KMS-11 (cell line): ENCODE measurements around the gene GABBR2.

ENCODE experiments used
- H2AFZ ChIP-seq: fragments of 200-600 bp; sonication (generic); 2 replicates; pipeline ENCODE4 v1.6.1; 2016; ENCODE audit warnings: antibody characterized with exemption, mixed run types, low read depth
- H3K27ac ChIP-seq: fragments of 200-600 bp; sonication (generic); 2 replicates; pipeline ENCODE4 v1.6.1; 2016; ENCODE audit warnings: mild to moderate bottlenecking, mixed run types
- H3K27me3 ChIP-seq: fragments of 200-600 bp; sonication (generic); 2 replicates; pipeline ENCODE4 v1.6.1; 2017; ENCODE audit warnings: mild to moderate bottlenecking, low read depth, mixed run types, moderate library complexity; ENCODE audit not compliant: insufficient read depth
- H3K36me3 ChIP-seq: fragments of 200-600 bp; sonication (generic); 2 replicates; pipeline ENCODE4 v1.6.1; 2017; ENCODE audit warnings: mild to moderate bottlenecking, mixed run types; ENCODE audit not compliant: insufficient read depth
- H3K4me1 ChIP-seq: fragments of 200-600 bp; sonication (generic); 2 replicates; pipeline ENCODE4 v1.6.1; 2016; ENCODE audit warnings: mild to moderate bottlenecking, low read depth, mixed run types; ENCODE audit not compliant: poor library complexity, severe bottlenecking
- H3K4me2 ChIP-seq: fragments of 200-600 bp; sonication (generic); 2 replicates; pipeline ENCODE4 v1.7.0; 2016; ENCODE audit warnings: mild to moderate bottlenecking, mixed run types
- H3K4me3 ChIP-seq: fragments of 200-600 bp; sonication (generic); IDR thresholded peaks from 2 replicates; pipeline ENCODE4 v1.6.1; 2017; ENCODE audit warnings: low read depth, low read length, mixed read lengths; ENCODE audit not compliant: insufficient read depth
- H3K79me2 ChIP-seq: fragments of 200-600 bp; sonication (generic); 2 replicates; pipeline ENCODE4 v1.6.1; 2016; ENCODE audit warnings: low read depth, mixed run types; ENCODE audit not compliant: insufficient read depth
- H3K9ac ChIP-seq: fragments of 200-600 bp; sonication (generic); 2 replicates; pipeline ENCODE4 v1.6.1; 2016; ENCODE audit warnings: mild to moderate bottlenecking, mixed run types
- H4K20me1 ChIP-seq: fragments of 200-600 bp; sonication (generic); 2 replicates; pipeline ENCODE4 v1.6.1; 2016; ENCODE audit warnings: mild to moderate bottlenecking, mixed run types; ENCODE audit not compliant: insufficient read depth
- TF ChIP-seq, protein P1 (sequence below): fragments of 200-600 bp; sonication (generic); conservative IDR thresholded peaks from 2 replicates; pipeline ENCODE4 v1.6.1; 2017; ENCODE audit warnings: low read depth, mild to moderate bottlenecking, antibody characterized with exemption, low read length, moderate library complexity, mixed read lengths

GABBR2 gene

DNA sequence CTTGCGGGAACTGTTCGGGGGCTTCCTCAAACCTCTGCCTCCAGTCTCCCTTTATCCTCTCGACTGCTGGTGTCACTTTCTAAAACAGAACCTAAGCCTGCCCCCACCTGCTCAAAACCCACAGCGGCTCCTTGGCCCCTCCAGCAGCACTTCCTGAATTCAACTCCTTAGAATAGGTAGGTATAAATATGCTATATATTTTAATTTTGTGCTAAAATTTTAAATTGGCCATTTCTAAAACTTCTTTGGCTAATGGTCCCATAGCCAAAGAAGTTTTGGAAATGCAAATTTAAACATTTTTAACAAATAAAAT lies 381.5 kb downstream of the GABBR2 start:
- TF ChIP-seq, protein P1, sequence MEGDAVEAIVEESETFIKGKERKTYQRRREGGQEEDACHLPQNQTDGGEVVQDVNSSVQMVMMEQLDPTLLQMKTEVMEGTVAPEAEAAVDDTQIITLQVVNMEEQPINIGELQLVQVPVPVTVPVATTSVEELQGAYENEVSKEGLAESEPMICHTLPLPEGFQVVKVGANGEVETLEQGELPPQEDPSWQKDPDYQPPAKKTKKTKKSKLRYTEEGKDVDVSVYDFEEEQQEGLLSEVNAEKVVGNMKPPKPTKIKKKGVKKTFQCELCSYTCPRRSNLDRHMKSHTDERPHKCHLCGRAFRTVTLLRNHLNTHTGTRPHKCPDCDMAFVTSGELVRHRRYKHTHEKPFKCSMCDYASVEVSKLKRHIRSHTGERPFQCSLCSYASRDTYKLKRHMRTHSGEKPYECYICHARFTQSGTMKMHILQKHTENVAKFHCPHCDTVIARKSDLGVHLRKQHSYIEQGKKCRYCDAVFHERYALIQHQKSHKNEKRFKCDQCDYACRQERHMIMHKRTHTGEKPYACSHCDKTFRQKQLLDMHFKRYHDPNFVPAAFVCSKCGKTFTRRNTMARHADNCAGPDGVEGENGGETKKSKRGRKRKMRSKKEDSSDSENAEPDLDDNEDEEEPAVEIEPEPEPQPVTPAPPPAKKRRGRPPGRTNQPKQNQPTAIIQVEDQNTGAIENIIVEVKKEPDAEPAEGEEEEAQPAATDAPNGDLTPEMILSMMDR, result no peak
- H3K36me3 ChIP-seq, result no peaks in the 10 kb centered on the region
- no peak overlapping the region for H3K4me2 ChIP-seq
- H3K27me3 ChIP-seq, result no peaks in the 10 kb centered on the region
- H3K27ac ChIP-seq, result no peak overlapping the region
- no peaks in the 10 kb centered on the region for H4K20me1 ChIP-seq
- no peak overlapping the region for H3K9ac ChIP-seq
- H2AFZ ChIP-seq, result no peak overlapping the region
- H3K4me1 ChIP-seq, result no peaks in the 10 kb centered on the region
- H3K79me2 ChIP-seq, result no peaks in the 10 kb centered on the region
- no peak overlapping the region for H3K4me3 ChIP-seq

DNA sequence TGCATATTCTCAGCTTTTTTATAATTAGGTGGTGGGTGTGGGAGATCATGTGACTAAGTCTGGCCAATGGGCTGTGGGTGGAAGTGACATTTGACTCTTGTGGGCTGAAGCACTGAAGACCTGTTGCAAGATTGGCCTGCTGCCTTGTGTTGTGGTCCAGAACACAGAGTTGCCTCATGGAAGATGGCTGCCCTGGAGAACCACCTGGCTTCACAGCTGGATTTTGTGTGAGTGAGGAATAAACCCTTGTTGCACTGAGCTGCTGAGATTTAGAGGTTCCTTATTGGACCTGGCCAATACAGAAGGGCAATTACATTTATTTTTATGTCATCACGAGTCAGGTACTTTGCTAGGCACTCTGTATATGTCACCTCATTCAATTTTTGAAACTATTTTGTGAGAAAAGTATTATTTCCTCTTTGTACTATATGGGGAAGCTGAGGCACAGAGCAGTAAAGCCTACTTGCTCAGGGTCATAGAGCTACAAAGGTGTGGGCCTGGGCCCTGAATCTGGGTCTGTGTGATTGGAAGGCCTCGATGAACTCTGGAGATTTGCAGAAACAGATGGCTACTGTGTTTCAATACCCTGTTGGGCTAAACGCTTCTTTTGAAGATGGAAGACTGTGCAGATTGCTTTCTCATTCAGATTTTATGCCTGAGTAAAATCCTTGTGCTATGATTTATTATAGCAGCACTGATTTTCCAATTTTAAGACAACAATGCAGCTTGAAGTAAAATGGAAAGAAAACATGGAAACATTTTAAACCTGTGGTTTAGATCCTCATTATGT lies 382.1 kb downstream of the GABBR2 start:
- H3K79me2 ChIP-seq, result no peaks in the 10 kb centered on the region
- H3K4me2 ChIP-seq, result no peak overlapping the region
- H3K27me3 ChIP-seq, result no peaks in the 10 kb centered on the region
- H3K27ac ChIP-seq, result no peak overlapping the region
- no peaks in the 10 kb centered on the region for H3K4me1 ChIP-seq
- H3K4me3 ChIP-seq, result no peak overlapping the region
- H3K9ac ChIP-seq, result no peak overlapping the region
- H4K20me1 ChIP-seq, result no peaks in the 10 kb centered on the region
- TF ChIP-seq, protein P1, result no peak
- no peaks in the 10 kb centered on the region for H3K36me3 ChIP-seq
- H2AFZ ChIP-seq, result no peak overlapping the region

DNA sequence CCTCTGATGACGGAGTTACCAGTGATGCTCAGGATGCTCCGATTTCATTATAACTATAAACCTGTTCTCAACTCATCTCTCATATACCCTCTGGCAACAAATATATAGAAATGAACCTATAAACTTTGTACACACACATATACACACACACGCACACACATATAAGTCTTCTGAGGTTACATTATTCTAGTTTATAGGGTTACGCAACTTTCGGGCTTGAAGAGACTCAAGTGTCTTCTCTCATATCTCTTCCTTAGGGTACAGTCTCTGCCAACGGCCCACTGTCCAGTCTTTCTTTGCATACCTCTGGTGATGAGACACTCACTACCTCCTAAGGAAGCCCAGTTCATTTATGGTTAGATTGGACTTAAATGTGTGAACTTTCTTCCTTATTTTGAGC lies 383.9 kb downstream of the GABBR2 start:
- no peak overlapping the region for H2AFZ ChIP-seq
- H3K79me2 ChIP-seq, result no peaks in the 10 kb centered on the region
- H3K4me3 ChIP-seq, result no peak overlapping the region
- TF ChIP-seq, protein P1, result no peak
- no peaks in the 10 kb centered on the region for H3K27me3 ChIP-seq
- no peak overlapping the region for H3K27ac ChIP-seq
- H3K4me2 ChIP-seq, result no peak overlapping the region
- H4K20me1 ChIP-seq, result no peaks in the 10 kb centered on the region
- H3K4me1 ChIP-seq, result no peaks in the 10 kb centered on the region
- no peaks in the 10 kb centered on the region for H3K36me3 ChIP-seq
- no peak overlapping the region for H3K9ac ChIP-seq

DNA sequence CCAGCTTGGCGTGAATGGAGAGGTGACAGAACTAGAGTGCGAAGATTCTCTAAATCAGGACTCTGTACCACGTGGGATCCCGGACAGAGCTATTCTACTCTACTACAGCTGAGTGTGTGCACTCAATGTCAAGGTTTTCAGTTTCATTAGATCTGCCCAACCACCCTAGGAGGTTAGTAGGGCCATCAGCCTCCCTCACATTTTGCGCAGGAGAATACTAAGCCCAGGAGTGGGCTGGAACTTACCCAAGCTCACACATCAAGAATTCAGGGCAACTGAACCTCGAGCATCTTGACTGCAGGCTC lies 385.0 kb downstream of the GABBR2 start:
- H3K36me3 ChIP-seq, result no peaks in the 10 kb centered on the region
- no peaks in the 10 kb centered on the region for H3K4me1 ChIP-seq
- no peak overlapping the region for H3K4me2 ChIP-seq
- TF ChIP-seq, protein P1, result no peak
- no peak overlapping the region for H3K9ac ChIP-seq
- H3K79me2 ChIP-seq, result no peaks in the 10 kb centered on the region
- no peak overlapping the region for H2AFZ ChIP-seq
- H4K20me1 ChIP-seq, result no peaks in the 10 kb centered on the region
- no peak overlapping the region for H3K4me3 ChIP-seq
- H3K27me3 ChIP-seq, result no peaks in the 10 kb centered on the region
- H3K27ac ChIP-seq, result no peak overlapping the region
